Keratinocyte (primary cell): ENCODE data around the gene ACOXL. TPM values are rescaled to one million over a fixed set of nuclear protein-coding genes. Genes with fewer than 3 reads are reported as not detected.

ENCODE experiments used
- DNase-seq: peaks from one replicate; pipeline ENCODE4 v3.0.0-alpha.2; 2011; ENCODE audit warnings: low read depth, missing footprints, low spot score
- FAIRE-seq: peaks from 2 replicates; lab custom pipeline; 2011; peaks lifted over from hg19 to GRCh38; lab: Jason Lieb, UNC
- H2AFZ ChIP-seq: 2 replicates; pipeline ENCODE4 v1.6.0; 2012; ENCODE audit warnings: low read length, control low read depth, inconsistent platforms; ENCODE audit not compliant: control insufficient read depth
- H3K27ac ChIP-seq: 2 replicates; pipeline ENCODE4 v1.5.1; 2011; ENCODE audit warnings: low read length; ENCODE audit not compliant: control insufficient read depth, insufficient read depth
- H3K27me3 ChIP-seq: 3 replicates; pipeline ENCODE4 v1.6.0; 2011; ENCODE audit warnings: low read length; ENCODE audit not compliant: control insufficient read depth, insufficient read depth; ENCODE audit errors: extremely low read depth
- H3K36me3 ChIP-seq, 2 experiments: 2 replicates in 1 of 2; 3 replicates in 1 of 2; pipeline ENCODE4 v1.5.1; 2011; ENCODE audit warnings: low read length in 2 of 2, mild to moderate bottlenecking in 1 of 2; ENCODE audit not compliant: control insufficient read depth in 2 of 2, insufficient read depth in 2 of 2; ENCODE audit errors: extremely low read depth in 1 of 2
- H3K4me1 ChIP-seq: 3 replicates; pipeline ENCODE4 v1.5.1; 2011; ENCODE audit warnings: low read length; ENCODE audit not compliant: control insufficient read depth, insufficient read depth; ENCODE audit errors: extremely low read depth
- H3K4me2 ChIP-seq: 3 replicates; pipeline ENCODE4 v1.6.0; 2011; ENCODE audit warnings: low read depth, low read length; ENCODE audit not compliant: control insufficient read depth, insufficient read depth; ENCODE audit errors: extremely low read depth
- H3K4me3 ChIP-seq, 3 experiments: fragments of 200-600 bp in 1 of 3; sonication (generic) in 1 of 3; 2 replicates in 2 of 3; 3 replicates in 1 of 3; pipeline ENCODE4 v1.5.1; 2011 to 2016; ENCODE audit warnings: low read length in 3 of 3, mild to moderate bottlenecking in 3 of 3, control low read depth in 2 of 3, inconsistent platforms in 1 of 3, low read depth in 1 of 3, mixed read lengths in 1 of 3, mixed run types in 1 of 3, moderate library complexity in 1 of 3; ENCODE audit not compliant: control insufficient read depth in 2 of 3, insufficient read depth in 2 of 3; ENCODE audit errors: extremely low read depth in 1 of 3
- H3K79me2 ChIP-seq: 2 replicates; pipeline ENCODE4 v1.6.0; 2012; ENCODE audit warnings: low read length; ENCODE audit not compliant: control insufficient read depth, insufficient read depth
- H3K9ac ChIP-seq: 3 replicates; pipeline ENCODE4 v1.6.0; 2011; ENCODE audit warnings: low read length; ENCODE audit not compliant: control insufficient read depth, insufficient read depth; ENCODE audit errors: extremely low read depth
- H3K9me1 ChIP-seq: 3 replicates; pipeline ENCODE4 v1.6.0; 2011; ENCODE audit warnings: low read length; ENCODE audit not compliant: control insufficient read depth, insufficient read depth; ENCODE audit errors: extremely low read depth
- H3K9me3 ChIP-seq: 2 replicates; pipeline ENCODE4 v1.5.1; 2012; ENCODE audit warnings: low read depth, low read length; ENCODE audit not compliant: control insufficient read depth
- H4K20me1 ChIP-seq: 3 replicates; pipeline ENCODE4 v1.6.0; 2011; ENCODE audit warnings: low read length; ENCODE audit not compliant: control insufficient read depth, insufficient read depth; ENCODE audit errors: extremely low read depth
- CTCF ChIP-seq, 3 experiments: IDR thresholded peaks in 1 of 3; conservative IDR thresholded peaks in 1 of 3; optimal IDR thresholded peaks in 1 of 3; 2 replicates in 2 of 3; 3 replicates in 1 of 3; pipeline versions ENCODE3 to v1.5.1; 2011; ENCODE audit warnings: low read length in 3 of 3, mild to moderate bottlenecking in 3 of 3, moderate library complexity in 2 of 3, control low read depth in 1 of 3, inconsistent platforms in 1 of 3; ENCODE audit not compliant: insufficient read depth in 2 of 3; ENCODE audit errors: extremely low read depth in 1 of 3
- EZH2 ChIP-seq: IDR thresholded peaks from one replicate; pipeline ENCODE4 v1.6.1; 2012; ENCODE audit warnings: inconsistent platforms, mild to moderate bottlenecking, low read length, moderate library complexity
- dilution Hi-C: fragments of 300-500 bp; cut with MboI; formaldehyde crosslinking; loops from one replicate; pipeline ENCODE4 v1.7.0; 2020; ENCODE audit warnings: low sequenced_read_pairs; ENCODE audit not compliant: extremely low pct_ligation_motif_present
- polyA plus RNA-seq, 5 experiments: library from polyadenylated mRNA; depleted of rRNA in 3 of 5; stranded (reverse) in 3 of 5; stranded (forward) in 1 of 5; unstranded in 1 of 5; fragments of >200 nt; gene quantifications; 1 replicate in 1 of 5; 2 replicates in 3 of 5; 3 replicates in 1 of 5; pipeline versions ENCODE4 v1.2.1 to v1.2.3, GENCODE V29; 2011 to 2012; ENCODE audit warnings: missing spikeins in 2 of 5, low read depth in 1 of 5, low replicate concordance in 1 of 5

The ACOXL gene
- polyA plus RNA-seq, 1 donor (not counting 4 experiments of a cell fraction or from before 2014, with no cell fraction given) = 0.04 TPM

DNA sequence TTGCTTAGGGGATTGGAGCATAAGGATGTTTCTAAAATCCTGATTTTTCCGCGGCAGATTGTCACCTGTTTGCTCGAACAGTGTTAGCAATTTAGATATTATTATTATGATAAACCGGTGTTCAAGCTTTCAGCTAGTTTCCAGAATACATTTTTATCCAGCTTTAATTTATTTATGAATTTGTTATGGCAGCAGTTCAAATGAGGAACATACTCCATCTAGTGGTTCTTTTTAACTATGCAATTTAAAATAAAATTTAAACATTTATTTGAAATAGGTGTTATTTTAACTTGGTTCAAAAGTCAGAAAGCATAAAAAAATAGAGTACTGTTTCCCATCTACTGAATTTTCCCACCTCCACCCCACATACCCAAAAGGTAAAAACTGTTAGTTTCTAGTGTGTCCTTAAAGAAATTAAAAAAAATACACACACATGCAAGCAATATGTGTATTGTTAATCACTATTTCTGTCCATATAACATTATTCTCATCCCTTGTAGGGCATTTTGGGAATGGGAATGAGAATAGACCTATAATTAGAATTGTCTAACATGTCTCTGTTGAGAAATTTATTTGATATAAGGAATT, 23.2 kb downstream of the ACOXL start:
- no peak overlapping the region for H3K4me3 ChIP-seq
- H3K9me3 ChIP-seq = no peaks in the 10 kb centered on the region
- no peak for TF ChIP-seq EZH2
- peak in 2 of 3 experiments; percentile 19 to 21 for TF ChIP-seq CTCF (optimal IDR thresholded peaks at IDR 0.05 in 1 of 3, IDR thresholded peaks at IDR 0.05 in 1 of 3, conservative IDR thresholded peaks at IDR 0.05 in 1 of 3; ENCODE audit: extremely low read depth in 1 of 3, insufficient read depth in 2 of 3, low read length in 3 of 3)
- H3K9me1 ChIP-seq = no peaks in the 10 kb centered on the region
- dilution Hi-C loops = no loop called here
- no peaks in the 10 kb centered on the region for H3K36me3 ChIP-seq
- no peaks in the 10 kb centered on the region for H3K79me2 ChIP-seq
- no peaks in the 10 kb centered on the region for H3K4me1 ChIP-seq
- DNase-seq = no peak
- FAIRE-seq = no peak
- no peaks in the 10 kb centered on the region for H4K20me1 ChIP-seq
- no peak overlapping the region for H3K9ac ChIP-seq
- no peak overlapping the region for H2AFZ ChIP-seq
- H3K27me3 ChIP-seq = no peaks in the 10 kb centered on the region
- no peak overlapping the region for H3K27ac ChIP-seq
- H3K4me2 ChIP-seq = no peak overlapping the region

DNA sequence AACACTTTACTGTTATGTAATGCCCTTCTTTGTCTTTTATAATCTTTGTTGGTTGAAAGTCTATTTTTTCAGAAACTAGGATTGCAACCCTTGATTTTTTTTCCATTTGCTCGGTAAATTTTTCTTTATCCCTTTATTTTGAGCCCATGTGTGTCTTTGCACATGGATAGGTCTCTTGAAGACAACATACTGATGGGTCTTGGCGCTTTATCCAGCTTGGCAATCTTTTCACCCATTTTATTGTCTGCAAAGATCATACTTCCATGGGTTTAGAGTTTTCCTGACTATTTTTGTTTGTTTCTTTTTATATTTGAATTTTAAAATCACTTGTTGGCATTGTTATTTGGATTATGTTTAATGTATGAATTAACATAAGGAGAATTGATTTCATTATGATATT, 27.0 kb downstream of the ACOXL start:
- H3K4me1 ChIP-seq = no peaks in the 10 kb centered on the region
- no peak for TF ChIP-seq EZH2
- TF ChIP-seq CTCF (optimal IDR thresholded peaks at IDR 0.05 in 1 of 3, IDR thresholded peaks at IDR 0.05 in 1 of 3, conservative IDR thresholded peaks at IDR 0.05 in 1 of 3; ENCODE audit: extremely low read depth in 1 of 3, insufficient read depth in 2 of 3, low read length in 3 of 3) = no peak
- no peaks in the 10 kb centered on the region for H3K36me3 ChIP-seq
- H3K4me3 ChIP-seq = no peak overlapping the region
- H4K20me1 ChIP-seq = no peaks in the 10 kb centered on the region
- no peak overlapping the region for H3K9ac ChIP-seq
- FAIRE-seq = no peak
- no peaks in the 10 kb centered on the region for H3K9me3 ChIP-seq
- DNase-seq = no peak
- no peaks in the 10 kb centered on the region for H3K79me2 ChIP-seq
- no peaks in the 10 kb centered on the region for H3K9me1 ChIP-seq
- H3K4me2 ChIP-seq = no peak overlapping the region
- no peak overlapping the region for H3K27ac ChIP-seq
- dilution Hi-C loops = no loop called here
- no peaks in the 10 kb centered on the region for H3K27me3 ChIP-seq
- no peak overlapping the region for H2AFZ ChIP-seq
